ENCODE results near the gene ZFYVE16. TPM values are rescaled to one million over a fixed set of nuclear protein-coding genes. Genes with fewer than 3 reads are reported as not detected.
"Not testable (repeated sequence)": the region's sequence is repeated elsewhere in the genome, so short reads cannot be mapped to it uniquely, and the experiment has no call there.

ZFYVE16 gene
- polyA plus RNA-seq, 1 donor from 2014 or later: 75.8 TPM

DNA sequence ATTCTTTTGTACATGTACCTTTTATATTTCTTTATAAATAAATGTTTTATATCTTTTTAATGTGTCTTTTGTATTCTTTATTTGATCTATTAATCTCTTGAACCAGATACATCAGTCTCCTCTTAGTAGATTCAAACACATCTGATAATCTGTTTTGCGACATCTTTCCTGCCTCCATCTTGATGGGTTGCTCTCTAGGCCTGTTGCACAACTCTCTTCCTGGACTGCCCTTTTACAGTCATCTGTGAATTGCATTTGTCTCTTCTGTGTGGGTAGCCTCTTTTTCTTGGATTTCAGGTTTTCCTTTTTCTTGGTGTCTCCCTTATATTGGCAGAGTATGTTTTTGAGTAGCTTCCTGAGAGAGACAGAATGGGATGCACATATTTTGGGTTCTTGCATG, 6.2 kb downstream of the ZFYVE16 start:
- no peaks in the 10 kb centered on the region for H4K20me1 ChIP-seq (ENCODE audit: insufficient read depth)
- TF ChIP-seq CTCF (IDR thresholded peaks at IDR 0.05; ENCODE audit: poor library complexity, severe bottlenecking) (no peak), REST (IDR thresholded peaks at IDR 0.05; ENCODE audit: borderline replicate concordance) (no peak), MXI1 (conservative IDR thresholded peaks at IDR 0.05; ENCODE audit: poor library complexity, severe bottlenecking) (no peak)
- no peaks in the 10 kb centered on the region for H3K9me2 ChIP-seq (ENCODE audit: insufficient read depth, low read length)
- no peak overlapping the region for H3K27ac ChIP-seq (ENCODE audit: low read length)
- peaks cover 45% of the 10 kb centered on the region for H3K79me2 ChIP-seq (replicated peaks; ENCODE audit: insufficient read depth, low read length)
- no peaks in the 10 kb centered on the region for H3K9me3 ChIP-seq (ENCODE audit: low read length)
- H3K36me3 ChIP-seq (ENCODE audit: insufficient read depth, low read length): no peaks in the 10 kb centered on the region
- H3K4me3 ChIP-seq (ENCODE audit: low read length): no peak overlapping the region
- H3K9ac ChIP-seq (ENCODE audit: low read length): no peak overlapping the region
- no peaks in the 10 kb centered on the region for H3F3A ChIP-seq (ENCODE audit: insufficient read depth, low read length, poor library complexity, severe bottlenecking)
- H3K4me2 ChIP-seq (ENCODE audit: low read length): no peak overlapping the region
- H3K27me3 ChIP-seq (ENCODE audit: insufficient read depth, low read depth, low read length): no peaks in the 10 kb centered on the region
- no peak overlapping the region for H2AFZ ChIP-seq (ENCODE audit: low read depth, low read length)

GRCh38 chr5:80417973-80418372, 10.1 kb downstream of the ZFYVE16 start:
- no peak overlapping the region for H3K4me3 ChIP-seq (ENCODE audit: low read length)
- H3K9me3 ChIP-seq (ENCODE audit: low read length): no peaks in the 10 kb centered on the region
- TF ChIP-seq REST (IDR thresholded peaks at IDR 0.05; ENCODE audit: borderline replicate concordance): no peak
- no peak overlapping the region for H3K9ac ChIP-seq (ENCODE audit: low read length)
- no peak overlapping the region for H3K4me2 ChIP-seq (ENCODE audit: low read length)
- H3K27me3 ChIP-seq (ENCODE audit: insufficient read depth, low read depth, low read length): no peaks in the 10 kb centered on the region
- no peak overlapping the region for H3K27ac ChIP-seq (ENCODE audit: low read length)
- no peak overlapping the region for H2AFZ ChIP-seq (ENCODE audit: low read depth, low read length)
- no peaks in the 10 kb centered on the region for H3F3A ChIP-seq (ENCODE audit: insufficient read depth, low read length, poor library complexity, severe bottlenecking)
- H3K9me2 ChIP-seq (ENCODE audit: insufficient read depth, low read length): no peaks in the 10 kb centered on the region
- H4K20me1 ChIP-seq (ENCODE audit: insufficient read depth): no peaks in the 10 kb centered on the region
- no peaks in the 10 kb centered on the region for H3K36me3 ChIP-seq (ENCODE audit: insufficient read depth, low read length)
- peaks cover 10% of the 10 kb centered on the region for H3K79me2 ChIP-seq (replicated peaks; ENCODE audit: insufficient read depth, low read length)

DNA sequence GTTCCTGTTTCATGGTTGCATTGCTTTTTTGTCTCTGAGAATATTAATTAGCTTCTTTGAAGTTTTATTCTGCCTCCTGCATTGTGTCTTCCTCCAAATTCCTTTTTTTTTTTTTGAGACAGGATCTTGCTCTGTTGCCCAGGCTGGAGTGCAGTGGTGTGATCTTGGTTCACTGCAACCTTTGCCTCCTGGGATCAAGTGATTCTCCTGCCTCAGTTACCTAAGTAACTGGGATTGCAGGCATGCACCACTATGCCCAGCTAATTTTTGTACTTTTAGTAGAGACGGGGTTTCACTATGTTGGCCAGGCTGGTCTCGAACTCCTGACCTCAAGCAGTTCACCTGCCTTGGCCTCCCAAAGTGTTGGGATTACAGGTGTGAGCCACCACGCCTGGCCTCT, 16.5 kb downstream of the ZFYVE16 start:
- H3K36me3 ChIP-seq (ENCODE audit: insufficient read depth, low read length); H2AFZ ChIP-seq (ENCODE audit: low read depth, low read length); H3K27ac ChIP-seq (ENCODE audit: low read length); H3K9me2 ChIP-seq (ENCODE audit: insufficient read depth, low read length); H3K4me3 ChIP-seq (ENCODE audit: low read length); H3K9ac ChIP-seq (ENCODE audit: low read length); H3F3A ChIP-seq (ENCODE audit: insufficient read depth, low read length, poor library complexity, severe bottlenecking); H3K9me3 ChIP-seq (ENCODE audit: low read length); H3K4me2 ChIP-seq (ENCODE audit: low read length); H3K27me3 ChIP-seq (ENCODE audit: insufficient read depth, low read depth, low read length); H4K20me1 ChIP-seq (ENCODE audit: insufficient read depth); H3K79me2 ChIP-seq (replicated peaks; ENCODE audit: insufficient read depth, low read length): not testable (repeated sequence)
